OCI-LY1 (cell line): ENCODE data around the gene DRC3.

Source experiments
- H2AFZ ChIP-seq: fragments of 200-600 bp; sonication (generic), shearing (Covaris generic); 2 replicates; pipeline ENCODE4 v1.6.0; 2014; ENCODE audit warnings: antibody characterized with exemption, mild to moderate bottlenecking, low read length
- H3F3A ChIP-seq: fragments of 200-600 bp; sonication (generic), shearing (Covaris generic); 2 replicates; pipeline ENCODE4 v1.6.0; 2014; ENCODE audit warnings: mild to moderate bottlenecking, antibody characterized with exemption, low read length, moderate library complexity; ENCODE audit not compliant: insufficient read depth
- H3K27ac ChIP-seq: fragments of 200-600 bp; sonication (generic); 2 replicates; pipeline ENCODE4 v1.5.1; 2014; ENCODE audit warnings: low read length, mixed run types, mild to moderate bottlenecking, low read depth; ENCODE audit not compliant: poor library complexity, severe bottlenecking
- H3K27me3 ChIP-seq: fragments of 200-600 bp; sonication (generic); 2 replicates; pipeline ENCODE4 v1.6.0; 2014; ENCODE audit warnings: antibody characterized with exemption, mild to moderate bottlenecking, low read length, moderate library complexity; ENCODE audit not compliant: insufficient read depth
- H3K36me3 ChIP-seq: fragments of 200-600 bp; sonication (generic); 2 replicates; pipeline ENCODE4 v1.6.1; 2014; ENCODE audit warnings: mild to moderate bottlenecking, antibody characterized with exemption, low read length, moderate library complexity, mixed read lengths; ENCODE audit not compliant: insufficient read depth
- H3K4me1 ChIP-seq: fragments of 200-600 bp; sonication (generic); 2 replicates; pipeline ENCODE4 v1.5.1; 2014; ENCODE audit warnings: mild to moderate bottlenecking, low read length, moderate library complexity; ENCODE audit not compliant: insufficient read depth, severe bottlenecking
- H3K4me2 ChIP-seq: fragments of 200-600 bp; sonication (generic), shearing (Covaris generic); 2 replicates; pipeline ENCODE4 v1.6.1; 2014; ENCODE audit warnings: low read length
- H3K4me3 ChIP-seq: fragments of 200-600 bp; sonication (generic); 2 replicates; pipeline ENCODE4 v1.5.1; 2014; ENCODE audit warnings: low read length, low read depth, mild to moderate bottlenecking, mixed read lengths; ENCODE audit not compliant: poor library complexity, severe bottlenecking
- H3K79me2 ChIP-seq: fragments of 200-600 bp; shearing (Covaris generic); 2 replicates; pipeline ENCODE4 v1.6.1; 2016; ENCODE audit warnings: mixed run types, low read length, mixed read lengths; ENCODE audit not compliant: insufficient read depth
- H3K9ac ChIP-seq: fragments of 200-600 bp; sonication (generic), shearing (Covaris generic); 2 replicates; pipeline ENCODE4 v1.6.1; 2014; ENCODE audit warnings: mild to moderate bottlenecking, low read length, mixed read lengths
- H3K9me2 ChIP-seq: fragments of 200-600 bp; sonication (generic), shearing (Covaris generic); 2 replicates; pipeline ENCODE4 v1.6.1; 2014; ENCODE audit warnings: low read depth, mild to moderate bottlenecking, low read length, mixed read lengths
- H3K9me3 ChIP-seq: fragments of 200-600 bp; shearing (Covaris generic); 2 replicates; pipeline ENCODE4 v1.6.1; 2014; ENCODE audit warnings: low read length, mixed read lengths
- H4K20me1 ChIP-seq: fragments of 200-600 bp; sonication (generic), shearing (Covaris generic); 2 replicates; pipeline ENCODE4 v1.6.0; 2016; ENCODE audit warnings: mild to moderate bottlenecking, low read length; ENCODE audit not compliant: insufficient read depth
- EZH2 ChIP-seq: fragments of 200-600 bp; sonication (generic), shearing (Covaris generic); IDR thresholded peaks from 2 replicates; pipeline ENCODE4 v1.8.0; 2017; ENCODE audit warnings: borderline replicate concordance, mixed run types, mild to moderate bottlenecking, antibody characterized with exemption, low read length, moderate library complexity, mixed read lengths
- TF ChIP-seq, protein P1 (sequence below): fragments of 200-600 bp; sonication (generic), shearing (Covaris generic); IDR thresholded peaks from 2 replicates; pipeline ENCODE4 v1.5.1; 2017; ENCODE audit warnings: mild to moderate bottlenecking, antibody characterized with exemption, low read length, moderate library complexity, mixed read lengths

Gene DRC3

DNA sequence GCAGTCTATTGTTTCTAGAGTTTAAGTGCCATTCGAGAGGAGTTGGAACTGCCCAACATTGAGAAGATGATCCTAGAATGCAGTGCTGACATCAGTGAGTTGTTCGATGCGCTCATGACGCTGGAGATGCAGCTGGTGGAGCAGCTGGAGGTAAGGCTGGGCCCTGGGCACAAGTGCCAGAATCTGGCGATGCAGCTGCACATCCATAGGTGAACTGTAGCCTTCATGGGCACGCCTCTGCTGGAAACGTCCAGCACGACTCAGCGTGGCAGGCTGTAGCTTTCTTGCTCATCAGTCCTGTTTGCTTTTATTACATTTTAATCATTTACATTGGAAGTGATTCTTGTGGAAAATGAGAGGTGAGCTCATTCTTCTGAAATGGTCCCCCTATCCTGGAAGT lies 31.7 kb downstream of the DRC3 start:
- TF ChIP-seq EZH2, result no peak
- TF ChIP-seq, protein P1, sequence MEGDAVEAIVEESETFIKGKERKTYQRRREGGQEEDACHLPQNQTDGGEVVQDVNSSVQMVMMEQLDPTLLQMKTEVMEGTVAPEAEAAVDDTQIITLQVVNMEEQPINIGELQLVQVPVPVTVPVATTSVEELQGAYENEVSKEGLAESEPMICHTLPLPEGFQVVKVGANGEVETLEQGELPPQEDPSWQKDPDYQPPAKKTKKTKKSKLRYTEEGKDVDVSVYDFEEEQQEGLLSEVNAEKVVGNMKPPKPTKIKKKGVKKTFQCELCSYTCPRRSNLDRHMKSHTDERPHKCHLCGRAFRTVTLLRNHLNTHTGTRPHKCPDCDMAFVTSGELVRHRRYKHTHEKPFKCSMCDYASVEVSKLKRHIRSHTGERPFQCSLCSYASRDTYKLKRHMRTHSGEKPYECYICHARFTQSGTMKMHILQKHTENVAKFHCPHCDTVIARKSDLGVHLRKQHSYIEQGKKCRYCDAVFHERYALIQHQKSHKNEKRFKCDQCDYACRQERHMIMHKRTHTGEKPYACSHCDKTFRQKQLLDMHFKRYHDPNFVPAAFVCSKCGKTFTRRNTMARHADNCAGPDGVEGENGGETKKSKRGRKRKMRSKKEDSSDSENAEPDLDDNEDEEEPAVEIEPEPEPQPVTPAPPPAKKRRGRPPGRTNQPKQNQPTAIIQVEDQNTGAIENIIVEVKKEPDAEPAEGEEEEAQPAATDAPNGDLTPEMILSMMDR, result no peak
- Histone ChIP-seq H3K27ac (no peak overlapping the region), H3F3A (no peaks in the 10 kb centered on the region), H4K20me1 (no peaks in the 10 kb centered on the region), H2AFZ (no peak overlapping the region), H3K9me3 (no peaks in the 10 kb centered on the region), H3K9me2 (no peaks in the 10 kb centered on the region), H3K79me2 (no peaks in the 10 kb centered on the region), H3K4me2 (no peak overlapping the region), H3K9ac (no peak overlapping the region), H3K27me3 (no peaks in the 10 kb centered on the region), H3K4me1 (no peaks in the 10 kb centered on the region), H3K4me3 (no peak overlapping the region), H3K36me3 (peaks cover 22% of the 10 kb centered on the region; the same call in 1 of the 2 replicates)

DNA sequence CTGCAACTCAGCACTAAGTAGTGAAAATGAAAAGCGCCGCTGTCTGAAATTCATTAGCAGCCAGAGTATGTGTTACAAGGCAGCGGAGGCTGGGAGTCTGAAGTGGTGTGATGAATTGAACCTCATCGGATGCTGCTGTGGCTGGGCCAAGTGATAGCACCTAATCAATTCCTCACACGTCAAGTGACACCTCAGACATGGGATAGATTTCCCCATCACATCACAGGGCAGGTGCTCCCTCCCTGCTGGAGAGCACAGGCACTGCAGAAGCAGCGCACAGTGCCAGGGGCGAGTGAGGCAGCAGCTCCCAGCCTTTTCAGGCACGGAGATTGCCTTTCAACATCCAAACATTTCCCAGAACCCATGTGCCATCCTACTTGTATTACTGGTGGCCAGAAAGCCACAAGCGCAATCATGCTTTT lies 32.2 kb downstream of the DRC3 start:
- TF ChIP-seq EZH2, result no peak
- TF ChIP-seq, protein P1, result no peak
- H3K9ac ChIP-seq, result no peak overlapping the region
- no peaks in the 10 kb centered on the region for H3F3A ChIP-seq
- H2AFZ ChIP-seq, result no peak overlapping the region
- H4K20me1 ChIP-seq, result no peaks in the 10 kb centered on the region
- H3K4me2 ChIP-seq, result no peak overlapping the region
- H3K27ac ChIP-seq, result no peak overlapping the region
- no peaks in the 10 kb centered on the region for H3K79me2 ChIP-seq
- no peaks in the 10 kb centered on the region for H3K4me1 ChIP-seq
- peaks cover 24% of the 10 kb centered on the region; the same call in 1 of the 2 replicates for H3K36me3 ChIP-seq
- H3K27me3 ChIP-seq, result no peaks in the 10 kb centered on the region
- no peaks in the 10 kb centered on the region for H3K9me3 ChIP-seq
- no peaks in the 10 kb centered on the region for H3K9me2 ChIP-seq
- no peak overlapping the region for H3K4me3 ChIP-seq

DNA sequence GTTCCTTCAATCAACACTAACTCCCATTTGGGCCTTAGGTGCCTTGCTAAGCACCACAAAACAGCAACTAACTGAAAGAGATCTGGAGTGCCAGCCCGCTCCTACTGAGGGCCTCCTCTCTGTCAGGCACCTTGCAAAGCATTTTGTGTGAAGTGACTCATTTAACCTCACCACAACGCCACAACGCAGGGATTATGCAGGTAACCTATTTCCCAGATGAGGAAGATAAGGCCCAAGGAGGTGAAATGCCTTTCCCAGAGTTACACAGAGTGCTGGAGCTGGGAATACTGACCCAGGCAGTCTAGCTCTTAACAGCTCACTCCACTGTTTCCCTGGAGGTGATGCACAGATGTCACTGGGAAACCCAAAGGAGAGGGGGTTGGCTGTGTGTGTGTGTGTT lies 32.8 kb downstream of the DRC3 start:
- no peak for TF ChIP-seq EZH2
- TF ChIP-seq, protein P1, result no peak
- H3K9me2 ChIP-seq, result no peaks in the 10 kb centered on the region
- H3K27ac ChIP-seq, result no peak overlapping the region
- no peaks in the 10 kb centered on the region for H3K4me1 ChIP-seq
- H3K36me3 ChIP-seq, result peaks cover 30% of the 10 kb centered on the region
- 0 out of 2 replicates have a peak, but pooled peaks cover 1% of the 10 kb centered on the region for H3K9me3 ChIP-seq
- H3K4me2 ChIP-seq, result no peak overlapping the region
- H3K27me3 ChIP-seq, result no peaks in the 10 kb centered on the region
- H4K20me1 ChIP-seq, result no peaks in the 10 kb centered on the region
- no peak overlapping the region for H3K4me3 ChIP-seq
- no peaks in the 10 kb centered on the region for H3F3A ChIP-seq
- no peak overlapping the region for H2AFZ ChIP-seq
- no peak overlapping the region for H3K9ac ChIP-seq
- no peaks in the 10 kb centered on the region for H3K79me2 ChIP-seq
